NCI-H2081 treated with DMSO at 0.1 percent for 48 hours (cell line): ENCODE results near the gene SCMH1.
"Not testable (repeated sequence)": the region's sequence is repeated elsewhere in the genome, so short reads cannot be mapped to it uniquely, and the experiment has no call there.

Experiments used
- DNase-seq: peaks from one replicate; lab custom pipeline; 2025; lab: John Stamatoyannopoulos, UW

The SCMH1 gene

DNA sequence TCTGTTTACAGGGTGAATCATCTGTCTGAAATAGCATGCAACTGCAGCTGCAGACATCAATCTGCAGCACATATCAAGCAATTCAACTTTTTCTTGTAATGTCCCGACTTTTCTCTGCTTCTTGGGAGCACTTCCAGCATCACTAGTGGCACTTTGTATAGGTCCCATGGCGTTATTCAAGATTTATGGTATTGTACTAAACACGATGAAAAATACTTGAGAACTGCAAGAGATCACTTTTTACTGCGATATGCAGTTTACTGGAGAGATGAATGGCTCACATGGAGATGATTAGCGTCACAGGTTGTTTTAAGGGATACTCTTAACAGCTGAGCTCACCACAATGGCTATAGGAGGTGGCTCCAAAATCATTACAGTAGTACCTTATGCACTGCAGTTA, 7.2 kb upstream of the SCMH1 start:
- DNase-seq, result no peak

DNA sequence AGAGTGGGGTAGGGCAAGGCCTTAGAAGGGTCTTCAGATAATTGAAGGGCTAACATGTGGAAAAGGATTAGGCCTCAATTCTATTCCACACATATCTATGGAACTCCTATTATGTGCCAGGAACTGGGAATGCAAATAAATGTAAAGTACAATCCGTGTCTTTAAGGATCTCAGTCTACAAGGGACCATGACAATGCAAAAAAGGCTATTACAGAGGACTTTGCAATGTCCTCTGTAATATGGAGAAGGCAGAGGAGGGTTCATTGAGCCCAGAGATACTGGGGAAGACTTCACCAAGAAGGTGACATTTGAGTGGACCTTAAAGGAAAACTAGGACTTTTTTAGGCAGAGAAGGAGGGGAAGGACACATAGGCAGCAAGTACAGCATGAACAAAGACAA, 4.5 kb upstream of the SCMH1 start:
- no peak for DNase-seq

DNA sequence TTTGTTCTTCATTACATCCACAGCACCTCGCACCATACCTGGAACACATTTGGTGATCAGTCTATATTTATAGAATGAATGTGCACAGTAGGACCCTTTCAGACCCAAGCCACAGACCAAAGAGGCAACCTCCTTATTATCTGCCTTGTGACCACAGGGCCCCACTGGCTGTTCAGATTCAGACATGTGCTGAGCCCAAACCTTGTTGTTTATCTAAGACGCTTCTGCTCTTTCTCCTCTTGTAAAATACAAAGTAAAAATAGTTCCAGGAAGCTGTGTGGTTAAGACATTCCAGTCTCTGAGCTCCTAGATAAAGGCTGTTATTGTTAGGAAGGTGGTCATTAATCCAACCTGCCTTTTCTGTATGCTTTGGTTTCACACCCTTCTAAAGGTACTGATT, 3.6 kb upstream of the SCMH1 start:
- no peak for DNase-seq

DNA sequence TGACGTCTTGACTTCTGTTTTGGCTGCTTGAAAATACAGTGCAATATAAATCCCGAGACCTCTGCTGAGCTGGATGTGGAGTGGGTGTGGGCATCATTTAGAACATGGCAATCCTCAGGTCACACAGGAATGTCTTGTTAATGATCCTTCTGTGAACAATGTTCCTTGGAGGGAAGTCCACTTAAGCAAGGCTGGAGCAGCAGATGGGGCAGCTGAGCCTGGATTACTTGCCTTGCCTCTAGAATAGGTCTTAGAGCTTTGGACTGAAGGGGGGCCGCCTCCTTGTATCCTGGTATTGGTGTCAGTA, 926 bp upstream of the SCMH1 start:
- DNase-seq, result no peak

DNA sequence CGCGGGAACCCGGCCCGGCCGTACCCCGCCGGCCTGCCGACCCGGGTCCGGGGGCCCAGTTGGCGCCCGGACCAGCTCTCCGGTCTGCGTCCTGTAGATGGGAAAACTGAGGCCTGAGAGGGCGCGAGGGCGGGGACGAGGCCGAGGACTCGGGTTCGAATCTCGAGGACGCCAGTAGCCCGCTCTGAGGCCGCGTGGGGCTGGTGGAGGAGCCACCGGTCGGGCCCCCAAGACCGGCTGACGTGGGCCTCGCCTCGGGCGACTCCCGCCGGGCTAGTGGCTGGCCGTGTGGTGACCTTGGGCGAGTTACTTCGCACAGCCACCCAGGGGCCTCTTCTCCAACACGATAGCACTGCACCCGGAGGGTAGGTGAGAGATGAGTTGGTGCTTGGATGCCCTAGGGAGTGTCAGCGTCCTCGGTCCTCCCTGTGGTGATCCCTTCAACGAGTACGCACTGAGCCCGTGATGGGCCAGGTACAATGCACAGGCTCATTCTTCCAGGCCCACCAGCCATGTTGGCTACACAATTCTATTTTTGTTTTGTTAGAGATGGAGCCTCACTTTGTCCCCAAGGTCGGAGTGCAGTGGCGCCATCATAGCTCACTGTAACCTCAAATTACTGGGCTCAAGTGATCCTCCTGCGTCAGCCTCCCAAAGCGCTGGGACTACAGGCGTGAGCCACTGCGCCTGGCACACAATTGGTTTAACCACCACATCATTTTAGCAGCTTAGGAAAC, 404 bp upstream of the SCMH1 start:
- no peak for DNase-seq

DNA sequence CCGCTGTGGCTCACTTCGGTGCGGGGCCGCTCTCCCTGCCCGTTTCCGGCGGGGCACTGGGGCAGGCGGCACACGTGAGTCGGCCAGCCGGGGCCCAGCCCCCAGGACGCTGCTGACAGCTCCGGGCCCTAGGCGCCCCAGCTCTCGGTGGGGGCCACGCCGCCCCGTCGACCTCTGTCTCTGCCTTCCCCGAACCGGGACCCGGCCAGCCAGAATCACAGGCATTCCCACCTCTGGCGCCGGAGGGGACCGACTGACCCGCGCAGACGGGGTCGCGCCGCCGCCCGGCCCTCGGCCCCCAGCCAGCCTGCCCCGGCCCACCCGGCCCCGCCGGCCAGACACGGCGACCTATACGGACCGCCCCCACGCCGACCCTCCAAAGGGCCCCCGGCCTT, 755 bp downstream of the SCMH1 start:
- no peak for DNase-seq

DNA sequence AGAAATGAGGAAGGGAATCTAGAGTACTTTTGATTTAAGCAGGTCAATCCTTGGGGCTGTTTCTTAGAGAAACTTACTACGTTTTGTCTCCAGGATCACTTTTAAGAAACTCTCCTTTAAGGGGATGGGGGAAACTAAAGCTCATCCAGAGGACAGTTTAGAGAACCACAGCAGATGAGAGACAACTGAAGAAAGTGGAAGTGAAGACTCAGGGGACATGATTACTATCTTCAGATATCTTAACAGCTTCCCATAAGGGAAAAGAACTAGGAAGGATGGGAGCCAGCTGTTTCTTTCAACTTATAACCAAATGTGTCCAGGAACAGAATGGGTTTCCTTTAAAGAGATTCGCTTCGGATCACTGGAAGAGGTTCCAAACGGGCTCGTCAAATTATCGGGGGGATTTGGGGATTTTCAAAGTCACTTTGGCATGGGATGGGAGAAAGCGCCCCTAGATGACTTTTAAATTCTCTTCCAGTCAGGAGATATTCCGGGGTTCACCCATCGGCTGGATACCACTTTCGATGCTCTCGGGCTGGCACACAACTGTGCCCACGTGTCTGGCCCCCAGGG, 1.2 kb downstream of the SCMH1 start:
- no peak for DNase-seq

DNA sequence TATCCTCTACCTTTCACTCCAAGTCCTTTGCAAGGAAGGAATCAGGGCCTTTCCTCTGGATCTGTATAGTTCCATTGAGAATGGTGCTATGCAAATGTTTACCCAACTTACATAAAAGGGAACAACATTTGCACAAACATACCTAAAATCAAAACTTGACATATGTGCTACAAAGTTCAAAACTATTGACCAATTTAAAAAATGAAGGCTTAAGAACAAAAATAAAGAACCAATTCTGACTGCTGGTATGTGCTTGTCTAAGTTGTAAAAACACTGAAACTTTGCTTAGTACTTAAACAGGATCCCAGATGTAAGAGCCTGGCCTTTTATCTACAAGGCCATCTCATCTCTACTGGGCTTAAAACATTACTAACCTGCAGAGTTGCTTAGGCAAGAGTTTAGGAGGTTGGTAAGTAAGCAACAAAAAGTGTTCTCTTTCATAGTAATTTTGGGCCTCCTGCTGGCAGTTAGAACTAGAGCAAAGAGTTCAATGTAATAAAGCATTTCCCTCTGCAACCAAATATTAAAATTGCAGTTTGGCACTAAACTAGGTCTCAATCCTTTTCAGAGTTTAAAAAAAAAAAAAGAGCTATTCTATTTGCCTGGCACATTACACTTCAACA, 2.0 kb downstream of the SCMH1 start:
- DNase-seq, result no peak

DNA sequence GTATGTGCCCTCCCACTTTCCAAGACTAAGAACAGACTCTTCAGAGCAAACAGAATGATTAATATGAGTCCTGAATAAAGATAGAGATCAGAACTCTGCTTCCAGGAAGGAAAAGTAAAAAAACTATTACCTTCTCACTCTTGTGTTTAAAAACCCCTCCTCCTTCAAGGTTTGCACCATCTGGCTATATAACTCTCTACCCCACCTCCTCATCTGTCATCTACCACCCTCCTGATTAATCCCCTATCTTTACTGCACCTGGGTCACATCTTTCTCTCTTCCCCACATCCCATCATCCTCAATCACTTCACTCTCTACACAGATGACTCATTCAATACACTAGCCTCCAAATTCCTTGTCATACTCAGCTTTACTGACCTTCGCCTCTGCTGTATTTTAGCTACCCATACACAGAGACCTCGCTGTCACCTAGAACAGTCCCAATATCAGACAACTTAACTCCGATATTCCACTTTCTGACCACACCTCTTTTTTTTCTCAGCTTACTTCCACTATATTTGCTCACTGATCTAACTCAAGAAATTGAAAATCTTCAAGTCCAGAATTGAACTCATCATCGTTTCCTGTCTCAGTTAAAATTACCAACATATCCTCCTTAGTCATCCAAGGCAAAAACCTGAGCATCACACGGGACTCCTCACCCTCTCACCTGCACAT, 3.7 kb downstream of the SCMH1 start:
- DNase-seq, result no peak

DNA sequence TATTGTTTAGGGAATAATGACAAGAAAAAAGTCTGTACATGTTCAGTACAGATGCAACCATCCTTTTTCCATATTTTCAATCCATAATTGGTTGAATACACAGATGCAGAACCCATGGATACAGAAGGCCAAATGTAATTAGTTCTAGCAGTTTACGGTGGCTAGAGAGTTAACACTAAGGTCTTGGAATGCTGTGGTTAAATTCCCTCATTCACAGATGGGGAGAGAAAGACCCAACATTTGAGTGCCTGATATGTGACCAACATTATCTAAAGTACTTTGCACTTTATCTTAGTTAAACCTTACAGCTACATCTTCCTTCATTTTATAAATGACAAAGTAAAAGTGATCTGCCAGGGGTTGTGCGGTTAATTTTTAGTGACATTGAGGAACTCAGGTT, 5.3 kb downstream of the SCMH1 start:
- DNase-seq, result no peak

DNA sequence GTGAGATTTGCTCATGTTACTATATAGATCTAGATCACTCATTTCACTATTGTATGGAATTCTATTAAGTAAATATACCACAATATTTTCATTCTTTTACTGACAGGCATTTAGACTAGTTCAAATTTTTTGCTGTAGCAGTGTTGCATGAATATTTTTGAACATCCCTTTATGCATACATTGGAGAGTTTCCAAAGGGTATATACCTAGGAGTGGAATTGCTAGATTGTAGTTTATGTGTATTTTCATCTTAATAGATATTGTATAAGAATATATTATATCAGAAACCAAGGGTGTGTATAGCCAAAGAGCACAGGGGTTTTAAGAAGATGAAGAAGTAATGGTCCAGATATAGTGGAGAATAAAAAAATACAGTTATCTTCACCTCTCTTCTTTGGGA, 6.2 kb downstream of the SCMH1 start:
- no peak for DNase-seq

DNA sequence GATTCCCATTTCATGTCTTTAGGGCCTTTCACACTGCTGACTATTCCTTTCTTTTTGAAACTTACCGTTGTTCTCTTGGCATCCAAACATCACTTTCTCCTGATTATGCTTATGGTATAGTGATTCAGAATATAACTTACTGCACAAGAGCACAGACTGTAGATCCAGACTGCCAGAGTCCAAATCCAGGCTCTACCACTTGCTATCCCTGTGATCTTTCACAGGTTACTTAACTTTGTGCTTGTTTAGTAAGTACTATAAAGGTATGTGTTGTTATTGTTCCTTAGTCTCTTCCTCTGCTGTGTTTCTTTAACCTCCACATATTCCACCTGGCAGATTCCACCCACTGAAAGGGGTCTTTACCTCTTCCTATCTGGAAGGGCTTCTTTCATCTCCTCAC, 8.4 kb downstream of the SCMH1 start:
- no peak for DNase-seq

DNA sequence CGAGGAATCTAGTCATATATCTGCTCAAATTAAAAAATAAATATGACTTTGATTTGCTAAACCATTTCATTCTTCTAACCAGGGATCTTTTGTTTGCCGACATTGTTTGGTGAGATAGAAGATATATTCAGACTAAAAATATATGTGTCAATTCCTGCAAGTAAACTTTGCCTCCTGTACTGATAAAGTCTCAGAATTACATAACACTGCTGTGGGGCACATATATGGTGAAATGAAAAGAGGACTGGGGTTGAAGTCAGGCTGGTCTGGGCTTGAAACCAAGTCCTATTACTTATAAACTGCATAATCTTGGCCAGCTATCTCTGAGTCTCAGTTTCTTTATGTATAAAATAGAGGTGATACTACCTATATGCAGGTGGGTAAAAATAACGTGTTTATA, 9.8 kb downstream of the SCMH1 start:
- DNase-seq, result no peak

DNA sequence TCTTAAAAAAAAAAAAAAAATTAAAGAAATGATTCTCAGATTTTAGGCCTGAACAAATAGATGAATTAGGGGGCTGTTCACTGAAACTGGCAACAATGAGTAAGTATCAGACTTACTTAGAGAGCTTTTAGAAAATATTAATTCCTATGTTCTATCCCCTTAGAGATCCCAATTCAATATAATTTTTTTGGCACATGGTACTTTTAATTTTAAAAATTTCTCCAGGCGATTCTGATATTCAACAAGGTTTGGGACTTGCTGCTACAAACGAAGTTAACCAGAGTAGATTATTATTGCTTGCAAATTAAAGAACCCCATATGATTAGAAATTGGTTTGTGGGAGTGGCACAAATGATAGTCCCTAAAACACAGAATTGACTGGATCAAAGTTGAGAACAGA, 11.4 kb downstream of the SCMH1 start:
- no peak for DNase-seq

DNA sequence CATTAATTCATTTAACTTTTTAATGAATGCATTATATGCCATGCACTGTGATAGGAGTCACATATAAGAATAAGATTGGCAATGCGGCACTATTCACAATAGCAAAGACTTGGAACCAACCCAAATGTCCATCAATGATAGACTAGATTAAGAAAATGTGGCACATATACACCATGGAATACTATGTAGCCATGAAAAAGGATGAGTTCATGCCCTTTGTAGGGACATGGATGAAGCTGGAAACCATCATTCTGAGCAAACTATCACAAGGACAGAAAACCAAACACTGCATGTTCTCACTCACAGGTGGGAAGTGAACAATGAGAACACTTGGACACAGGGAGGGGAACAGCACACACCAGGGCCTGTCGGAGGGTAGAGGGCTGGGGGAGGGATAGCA, 12.9 kb downstream of the SCMH1 start:
- DNase-seq, result not testable (repeated sequence)

DNA sequence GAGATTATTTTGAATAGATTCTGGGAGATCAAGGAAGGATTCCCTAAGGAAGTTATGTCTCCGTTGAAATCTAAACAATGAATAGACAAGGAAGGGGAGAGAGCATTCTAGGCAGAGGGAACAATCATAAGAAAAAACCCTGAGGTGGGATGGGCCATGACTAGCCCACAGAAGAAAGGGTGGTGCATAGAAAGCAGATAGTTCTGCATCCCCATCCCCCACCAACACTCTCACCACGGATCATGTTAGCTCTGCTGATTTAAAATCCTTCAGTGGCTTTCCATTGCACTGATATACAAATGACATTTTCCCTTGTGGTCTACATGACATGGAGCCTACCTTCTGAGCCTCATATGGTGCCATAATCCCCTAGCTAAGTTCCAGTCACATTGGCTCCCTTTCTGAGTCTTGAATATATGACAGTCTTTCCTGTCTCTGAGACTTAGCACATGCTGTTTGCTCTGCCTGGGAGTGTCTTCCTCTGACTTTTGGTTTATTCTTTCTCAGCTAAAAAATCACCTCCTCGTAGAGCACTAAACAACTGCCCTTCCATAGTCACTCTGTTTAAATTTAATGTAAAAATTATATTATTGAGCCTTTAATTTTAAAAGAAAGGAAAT, 15.2 kb downstream of the SCMH1 start:
- no peak for DNase-seq

DNA sequence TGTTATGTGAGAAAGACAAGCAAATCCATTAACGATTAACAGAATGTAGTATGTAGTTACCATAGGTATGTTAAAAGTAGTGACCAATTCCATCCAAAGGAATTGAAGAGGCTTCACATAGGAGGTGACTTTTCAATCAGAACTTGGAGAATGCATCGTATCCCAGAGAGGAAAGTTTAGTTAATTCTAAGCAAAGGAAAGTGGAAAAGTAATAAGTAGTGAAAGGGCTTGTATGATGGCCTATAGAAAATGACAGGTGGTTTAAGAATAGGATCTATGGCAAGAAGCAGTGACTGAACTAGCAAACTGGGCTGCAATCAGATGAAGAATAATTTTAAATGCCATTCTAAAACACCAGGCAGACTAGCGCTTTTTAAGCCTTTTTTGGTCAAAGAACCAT, 16.6 kb downstream of the SCMH1 start:
- no peak for DNase-seq

DNA sequence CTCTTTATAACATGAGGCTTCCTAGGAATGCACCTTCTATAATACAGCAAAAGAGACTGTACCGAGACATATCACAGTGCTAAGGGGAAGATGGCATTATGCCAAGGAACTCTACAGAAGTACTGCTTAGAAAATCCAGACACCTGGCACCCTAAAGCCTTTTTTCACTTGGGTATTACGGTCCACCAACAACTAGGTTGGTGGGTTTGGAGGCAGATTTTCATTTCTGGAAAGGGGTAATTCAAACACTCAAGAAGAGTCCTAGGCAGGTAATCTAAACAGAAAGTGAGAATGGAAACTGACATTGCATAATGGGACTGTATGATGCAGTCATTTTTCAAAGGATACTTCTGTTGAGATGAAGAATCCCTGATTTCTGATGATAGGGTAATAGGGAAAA, 19.6 kb downstream of the SCMH1 start:
- DNase-seq, result no peak

DNA sequence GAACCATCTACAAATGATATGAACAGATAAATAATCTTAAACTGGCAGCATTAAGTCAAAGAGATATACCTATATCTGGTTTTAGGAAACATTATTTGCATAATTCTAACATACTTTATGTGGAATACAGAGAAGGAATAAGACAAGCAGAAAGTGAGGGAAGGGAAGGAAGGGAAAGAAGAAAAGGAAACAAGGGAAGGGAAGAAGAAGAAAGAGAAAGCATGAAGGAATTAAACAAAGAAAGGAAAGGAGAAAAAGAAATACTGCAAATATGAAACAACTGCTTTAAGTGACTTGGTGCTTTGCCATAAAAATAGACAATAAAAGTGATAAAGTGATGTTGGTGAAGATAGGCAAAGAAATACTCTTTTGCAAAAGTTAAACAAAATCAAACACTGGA, 20.1 kb downstream of the SCMH1 start:
- no peak for DNase-seq

DNA sequence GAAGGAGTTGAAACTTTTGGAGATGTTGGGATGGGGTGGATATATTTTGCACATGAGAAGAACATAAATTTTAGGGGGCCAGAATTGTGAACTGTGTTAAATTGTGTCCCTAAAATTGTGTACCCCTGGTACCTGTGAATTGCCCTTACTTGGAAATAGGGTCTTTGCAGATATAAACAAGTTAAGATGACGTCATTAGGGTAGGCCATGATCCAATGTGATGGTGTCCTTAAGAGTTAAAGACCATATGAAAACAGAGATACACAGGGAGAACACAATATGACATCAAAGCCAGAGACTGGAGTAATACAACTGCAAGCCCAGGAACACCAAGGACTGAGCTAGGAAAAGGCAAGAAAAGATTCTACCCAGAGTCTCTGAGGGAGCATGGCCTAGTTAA, 24.0 kb downstream of the SCMH1 start:
- no peak for DNase-seq

DNA sequence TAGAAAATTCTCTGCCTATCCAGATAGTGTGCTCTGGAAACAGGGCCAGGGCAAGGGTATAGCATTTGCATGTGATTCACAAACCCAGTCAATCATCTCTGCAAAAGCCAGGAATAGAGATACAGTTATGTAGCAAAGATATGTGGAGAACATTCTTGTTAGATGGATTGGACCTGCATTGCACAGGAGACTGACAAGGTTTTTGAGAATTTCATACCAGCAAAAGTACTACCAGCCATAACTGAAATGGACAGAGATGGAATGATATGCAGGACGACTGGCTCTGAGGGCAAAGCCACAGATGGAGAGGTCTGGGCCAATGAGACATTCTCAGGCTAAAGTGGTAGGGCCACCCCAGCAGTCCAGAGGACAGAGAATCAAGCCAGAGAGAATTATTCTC, 24.7 kb downstream of the SCMH1 start:
- DNase-seq, result no peak

DNA sequence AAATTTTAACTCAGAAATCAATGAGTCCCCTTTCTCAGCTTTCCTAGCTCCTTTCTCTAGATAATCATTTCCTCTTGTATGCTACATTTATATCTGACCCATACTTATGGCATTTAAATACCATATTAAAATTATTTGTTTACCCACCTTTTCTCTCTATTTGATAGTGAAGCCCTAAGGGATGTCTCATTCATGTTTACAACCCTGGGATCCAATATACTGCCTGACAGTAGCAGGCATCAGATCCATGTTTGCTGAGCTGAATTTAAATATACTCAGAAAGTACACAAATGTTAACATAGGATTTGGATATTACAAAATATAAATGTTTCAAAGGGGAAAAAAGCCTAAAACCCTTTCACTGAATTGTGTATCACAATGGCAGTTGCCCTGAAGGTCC, 26.5 kb downstream of the SCMH1 start:
- no peak for DNase-seq

DNA sequence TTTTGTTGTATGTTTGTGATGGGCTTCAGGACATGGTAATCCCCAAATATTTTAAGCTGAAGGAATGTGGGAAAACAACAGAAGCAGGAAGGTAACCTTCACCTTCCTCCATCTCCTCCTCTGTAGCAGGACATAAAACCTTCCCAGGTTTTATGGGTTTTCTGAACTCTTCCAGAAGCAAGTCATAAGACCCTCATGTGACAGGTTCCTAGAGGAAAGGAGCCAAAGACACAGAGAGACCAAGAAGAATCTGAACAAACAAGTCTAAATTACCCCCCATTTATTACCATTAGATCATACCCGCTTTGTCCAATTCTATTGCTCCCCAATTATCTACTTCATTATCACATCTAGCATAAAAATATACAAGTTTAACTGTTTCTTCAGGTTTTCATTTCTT, 28.8 kb downstream of the SCMH1 start:
- DNase-seq, result no peak
